Transverse colon (tissue), 4 donors: ENCODE results near the gene FAM107B.

Experiments used
- EP300 ChIP-seq: sonication (generic); formaldehyde crosslinking; IDR thresholded peaks from one replicate; pipeline ENCODE4 v1.6.1; 2017; ENCODE audit warnings: antibody characterized with exemption, low read depth
- POLR2A ChIP-seq: fragments of 450-650 bp; IDR thresholded peaks from one replicate; pipeline ENCODE4 v1.6.1; 2016; ENCODE audit warnings: antibody characterized with exemption, mild to moderate bottlenecking, moderate library complexity
- POLR2AphosphoS5 ChIP-seq, 3 donors: sonication (generic); formaldehyde crosslinking; IDR thresholded peaks; one replicate each; pipeline ENCODE4 v1.6.1; 2016; ENCODE audit warnings: antibody characterized with exemption in 3 of 3
- TF ChIP-seq, protein P1 (sequence below), 5 experiments: fragments of 200-600 bp in 3 of 5; fragments of 450-650 bp in 2 of 5; sonication (generic) in 3 of 5; IDR thresholded peaks; 1 replicate in 2 of 5; 2 replicates in 3 of 5; pipeline ENCODE4 v1.5.1; 2016 to 2017; ENCODE audit warnings: antibody characterized with exemption in 5 of 5, inconsistent platforms in 3 of 5, mild to moderate bottlenecking in 2 of 5, moderate library complexity in 1 of 5

DNA sequence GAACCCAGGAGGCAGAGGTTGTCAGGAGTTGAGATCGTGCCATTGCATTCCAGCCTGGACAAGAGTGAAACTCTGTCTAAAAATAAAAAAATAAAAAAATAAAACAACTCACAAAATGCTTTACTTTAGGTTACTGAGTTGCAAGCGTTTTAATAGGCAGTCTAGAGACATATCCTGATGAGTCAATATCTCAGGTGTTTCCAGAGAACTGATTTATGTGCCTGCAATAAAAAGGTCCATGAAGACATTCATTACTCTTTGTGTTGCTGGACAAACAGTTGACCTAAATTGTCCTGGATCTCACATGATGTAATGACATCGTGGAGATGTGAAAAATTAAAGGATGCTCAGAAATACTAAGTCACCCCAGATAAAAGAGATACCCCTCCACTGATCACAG is 31.6 kb upstream of the FAM107B start:
- TF ChIP-seq, protein P1, sequence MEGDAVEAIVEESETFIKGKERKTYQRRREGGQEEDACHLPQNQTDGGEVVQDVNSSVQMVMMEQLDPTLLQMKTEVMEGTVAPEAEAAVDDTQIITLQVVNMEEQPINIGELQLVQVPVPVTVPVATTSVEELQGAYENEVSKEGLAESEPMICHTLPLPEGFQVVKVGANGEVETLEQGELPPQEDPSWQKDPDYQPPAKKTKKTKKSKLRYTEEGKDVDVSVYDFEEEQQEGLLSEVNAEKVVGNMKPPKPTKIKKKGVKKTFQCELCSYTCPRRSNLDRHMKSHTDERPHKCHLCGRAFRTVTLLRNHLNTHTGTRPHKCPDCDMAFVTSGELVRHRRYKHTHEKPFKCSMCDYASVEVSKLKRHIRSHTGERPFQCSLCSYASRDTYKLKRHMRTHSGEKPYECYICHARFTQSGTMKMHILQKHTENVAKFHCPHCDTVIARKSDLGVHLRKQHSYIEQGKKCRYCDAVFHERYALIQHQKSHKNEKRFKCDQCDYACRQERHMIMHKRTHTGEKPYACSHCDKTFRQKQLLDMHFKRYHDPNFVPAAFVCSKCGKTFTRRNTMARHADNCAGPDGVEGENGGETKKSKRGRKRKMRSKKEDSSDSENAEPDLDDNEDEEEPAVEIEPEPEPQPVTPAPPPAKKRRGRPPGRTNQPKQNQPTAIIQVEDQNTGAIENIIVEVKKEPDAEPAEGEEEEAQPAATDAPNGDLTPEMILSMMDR (IDR thresholded peaks at IDR 0.05) = no peak
- no peak for TF ChIP-seq POLR2AphosphoS5 (IDR thresholded peaks at IDR 0.05)
- no peak for TF ChIP-seq POLR2A
- no peak for TF ChIP-seq EP300
